Peyer's patch (tissue), 4 donors: ENCODE measurements around the gene ADCY2.

ENCODE experiments used
- POLR2A ChIP-seq, 2 donors: fragments of 450-650 bp; IDR thresholded peaks; one replicate each; pipeline ENCODE4 v1.5.1; 2017; ENCODE audit warnings: antibody characterized with exemption in 2 of 2, mild to moderate bottlenecking in 2 of 2, moderate library complexity in 2 of 2
- TF ChIP-seq, protein P1 (sequence below), 6 experiments: fragments of 450-650 bp in 4 of 6; fragments of 200-600 bp in 2 of 6; sonication (generic) in 1 of 6; IDR thresholded peaks; one replicate each; pipeline ENCODE4 v1.5.1; 2017 to 2019; ENCODE audit warnings: antibody characterized with exemption in 6 of 6, mild to moderate bottlenecking in 3 of 6, moderate library complexity in 1 of 6

GRCh38 chr5:7741415-7742065 is 345.6 kb downstream of the ADCY2 start:
- no peak for TF ChIP-seq POLR2A (IDR thresholded peaks at IDR 0.05)
- TF ChIP-seq, protein P1, sequence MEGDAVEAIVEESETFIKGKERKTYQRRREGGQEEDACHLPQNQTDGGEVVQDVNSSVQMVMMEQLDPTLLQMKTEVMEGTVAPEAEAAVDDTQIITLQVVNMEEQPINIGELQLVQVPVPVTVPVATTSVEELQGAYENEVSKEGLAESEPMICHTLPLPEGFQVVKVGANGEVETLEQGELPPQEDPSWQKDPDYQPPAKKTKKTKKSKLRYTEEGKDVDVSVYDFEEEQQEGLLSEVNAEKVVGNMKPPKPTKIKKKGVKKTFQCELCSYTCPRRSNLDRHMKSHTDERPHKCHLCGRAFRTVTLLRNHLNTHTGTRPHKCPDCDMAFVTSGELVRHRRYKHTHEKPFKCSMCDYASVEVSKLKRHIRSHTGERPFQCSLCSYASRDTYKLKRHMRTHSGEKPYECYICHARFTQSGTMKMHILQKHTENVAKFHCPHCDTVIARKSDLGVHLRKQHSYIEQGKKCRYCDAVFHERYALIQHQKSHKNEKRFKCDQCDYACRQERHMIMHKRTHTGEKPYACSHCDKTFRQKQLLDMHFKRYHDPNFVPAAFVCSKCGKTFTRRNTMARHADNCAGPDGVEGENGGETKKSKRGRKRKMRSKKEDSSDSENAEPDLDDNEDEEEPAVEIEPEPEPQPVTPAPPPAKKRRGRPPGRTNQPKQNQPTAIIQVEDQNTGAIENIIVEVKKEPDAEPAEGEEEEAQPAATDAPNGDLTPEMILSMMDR (IDR thresholded peaks at IDR 0.05) = no peak
